ENCODE measurements around the gene CRYZL1. TPM values are rescaled to one million over a fixed set of nuclear protein-coding genes. Genes with fewer than 3 reads are reported as not detected.
A peak's percentile ranks its signal among the peaks of the same experiment; 100 is the strongest.

The CRYZL1 gene
- total RNA-seq, 4 donors from 2014 or later: 27.9 to 53.5 (median 33.9) TPM

DNA sequence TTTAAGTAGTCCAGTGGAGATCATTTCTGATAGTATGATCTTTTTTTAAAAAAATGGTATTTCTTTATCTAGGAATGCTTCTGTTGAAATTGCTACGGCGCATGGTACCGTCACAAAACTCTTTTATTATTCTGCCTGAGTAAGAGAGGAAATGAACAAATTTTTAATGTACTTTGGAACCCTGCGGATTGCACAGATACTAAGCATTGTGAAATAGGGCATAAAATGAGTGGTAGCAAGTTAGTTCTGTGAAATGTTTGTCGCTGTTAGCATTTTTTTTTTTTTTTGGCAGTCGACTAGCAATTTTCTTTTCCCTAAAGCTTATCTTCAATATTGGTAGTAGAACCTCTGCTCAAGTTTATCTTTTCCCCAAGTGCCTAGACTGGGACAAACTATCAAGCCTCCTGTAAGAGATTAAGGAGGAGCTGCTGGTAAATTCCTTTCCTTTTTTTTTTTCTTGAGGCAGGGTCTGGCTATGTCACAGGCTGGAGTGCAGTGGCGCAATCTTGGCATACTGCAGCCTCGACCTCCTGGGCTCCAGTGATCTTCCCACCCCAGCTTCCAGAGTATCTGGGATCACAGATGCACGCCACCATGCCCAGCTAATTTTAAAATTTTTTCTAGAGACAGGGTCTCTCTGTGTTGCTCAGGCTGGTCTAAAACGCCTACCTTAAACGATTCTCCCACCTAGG is 3.0 kb upstream of the CRYZL1 start:
- intact Hi-C loops (cut with DNase I): no loop called here
- Histone ChIP-seq H3K27ac (peak overlapping the region in 2 of 3 donors; percentile 32 to 76), H3K9me3 (no peaks in the 10 kb centered on the region), H3K36me3 (no peaks in the 10 kb centered on the region), H3K4me3 (replicated peaks in 1 of 3) (no peak overlapping the region), H3K4me1 (peaks cover 27 to 28% of the 10 kb centered on the region in 2 donors), H3K27me3 (no peaks in the 10 kb centered on the region)
- no peak for TF ChIP-seq POLR2A (IDR thresholded peaks at IDR 0.05)
- WGBS, 2 donors: 78 to 83% methylated on average over 11 of the region's 11 CpGs
- no peak for DNase-seq

DNA sequence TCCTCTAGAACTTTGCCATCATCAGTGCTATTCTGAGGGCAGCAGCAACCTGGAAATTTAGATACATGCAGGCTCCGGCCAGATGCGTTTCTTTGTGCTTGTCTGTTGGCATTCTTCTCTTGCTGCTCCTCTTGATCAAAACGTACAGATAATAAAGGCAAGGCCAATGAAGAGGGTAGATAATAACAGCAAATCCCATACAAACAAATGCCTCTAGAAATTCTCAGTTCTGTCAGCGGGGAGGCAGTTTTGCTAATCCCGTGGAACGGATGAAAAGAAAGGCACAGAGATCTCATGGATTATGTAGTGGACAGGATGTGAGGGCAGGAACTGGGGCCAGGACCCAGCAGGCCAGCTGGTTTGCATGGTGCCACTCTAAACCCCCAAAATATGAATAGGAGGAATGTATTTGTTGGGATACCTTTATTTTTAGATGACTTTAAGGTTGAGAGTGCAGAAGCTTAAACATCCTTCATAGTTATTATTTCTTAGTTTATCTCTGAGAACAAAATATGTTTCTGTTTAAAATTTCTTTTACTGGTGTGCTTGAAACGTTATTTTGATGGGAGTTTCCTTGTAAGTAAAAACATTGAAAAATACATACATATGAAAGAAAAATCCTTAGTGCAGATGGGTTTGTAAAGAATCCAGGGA is 2.2 kb upstream of the CRYZL1 start:
- 17 to 21% methylated on average over 7 of the region's 7 CpGs for WGBS, 2 donors
- no peaks in the 10 kb centered on the region for H3K36me3 ChIP-seq
- H3K4me3 ChIP-seq (replicated peaks in 1 of 3): peak overlapping the region in 2 of 3 donors; percentile 54 to 95
- intact Hi-C loops (cut with DNase I): no loop called here
- peak overlapping the region in 2 of 3 donors; percentile 76 to 86 for H3K27ac ChIP-seq
- H3K9me3 ChIP-seq: no peaks in the 10 kb centered on the region
- no peak for DNase-seq
- H3K27me3 ChIP-seq: no peaks in the 10 kb centered on the region
- peaks cover 20 to 21% of the 10 kb centered on the region in 2 donors for H3K4me1 ChIP-seq
- TF ChIP-seq POLR2A (IDR thresholded peaks at IDR 0.05): no peak
- TF ChIP-seq, protein P1, sequence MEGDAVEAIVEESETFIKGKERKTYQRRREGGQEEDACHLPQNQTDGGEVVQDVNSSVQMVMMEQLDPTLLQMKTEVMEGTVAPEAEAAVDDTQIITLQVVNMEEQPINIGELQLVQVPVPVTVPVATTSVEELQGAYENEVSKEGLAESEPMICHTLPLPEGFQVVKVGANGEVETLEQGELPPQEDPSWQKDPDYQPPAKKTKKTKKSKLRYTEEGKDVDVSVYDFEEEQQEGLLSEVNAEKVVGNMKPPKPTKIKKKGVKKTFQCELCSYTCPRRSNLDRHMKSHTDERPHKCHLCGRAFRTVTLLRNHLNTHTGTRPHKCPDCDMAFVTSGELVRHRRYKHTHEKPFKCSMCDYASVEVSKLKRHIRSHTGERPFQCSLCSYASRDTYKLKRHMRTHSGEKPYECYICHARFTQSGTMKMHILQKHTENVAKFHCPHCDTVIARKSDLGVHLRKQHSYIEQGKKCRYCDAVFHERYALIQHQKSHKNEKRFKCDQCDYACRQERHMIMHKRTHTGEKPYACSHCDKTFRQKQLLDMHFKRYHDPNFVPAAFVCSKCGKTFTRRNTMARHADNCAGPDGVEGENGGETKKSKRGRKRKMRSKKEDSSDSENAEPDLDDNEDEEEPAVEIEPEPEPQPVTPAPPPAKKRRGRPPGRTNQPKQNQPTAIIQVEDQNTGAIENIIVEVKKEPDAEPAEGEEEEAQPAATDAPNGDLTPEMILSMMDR (IDR thresholded peaks at IDR 0.05): no peak

- Histone ChIP-seq H3K4me1 (peaks cover 17 to 21% of the 10 kb centered on the region in 2 donors), H3K9me3 (no peaks in the 10 kb centered on the region), H3K27me3 (no peaks in the 10 kb centered on the region), H3K4me3 (replicated peaks in 1 of 3) (peak overlapping the region; percentile 54 to 95 (median 64)), H3K36me3 (no peaks in the 10 kb centered on the region), H3K27ac (peak overlapping the region; percentile 1 to 95 (median 86))
- DNase-seq: peak; percentile 35 to 39
- 1% methylated on average over 21 to 29 of the region's 78 CpGs for WGBS, 2 donors
- TF ChIP-seq, protein P1 (IDR thresholded peaks at IDR 0.05): no peak
- TF ChIP-seq POLR2A (IDR thresholded peaks at IDR 0.05): no peak
- intact Hi-C loops (cut with DNase I): no loop called here
These were observed 1.5 kb upstream of the CRYZL1 start for GRCh38 chr21:33642896-33643657.

DNA sequence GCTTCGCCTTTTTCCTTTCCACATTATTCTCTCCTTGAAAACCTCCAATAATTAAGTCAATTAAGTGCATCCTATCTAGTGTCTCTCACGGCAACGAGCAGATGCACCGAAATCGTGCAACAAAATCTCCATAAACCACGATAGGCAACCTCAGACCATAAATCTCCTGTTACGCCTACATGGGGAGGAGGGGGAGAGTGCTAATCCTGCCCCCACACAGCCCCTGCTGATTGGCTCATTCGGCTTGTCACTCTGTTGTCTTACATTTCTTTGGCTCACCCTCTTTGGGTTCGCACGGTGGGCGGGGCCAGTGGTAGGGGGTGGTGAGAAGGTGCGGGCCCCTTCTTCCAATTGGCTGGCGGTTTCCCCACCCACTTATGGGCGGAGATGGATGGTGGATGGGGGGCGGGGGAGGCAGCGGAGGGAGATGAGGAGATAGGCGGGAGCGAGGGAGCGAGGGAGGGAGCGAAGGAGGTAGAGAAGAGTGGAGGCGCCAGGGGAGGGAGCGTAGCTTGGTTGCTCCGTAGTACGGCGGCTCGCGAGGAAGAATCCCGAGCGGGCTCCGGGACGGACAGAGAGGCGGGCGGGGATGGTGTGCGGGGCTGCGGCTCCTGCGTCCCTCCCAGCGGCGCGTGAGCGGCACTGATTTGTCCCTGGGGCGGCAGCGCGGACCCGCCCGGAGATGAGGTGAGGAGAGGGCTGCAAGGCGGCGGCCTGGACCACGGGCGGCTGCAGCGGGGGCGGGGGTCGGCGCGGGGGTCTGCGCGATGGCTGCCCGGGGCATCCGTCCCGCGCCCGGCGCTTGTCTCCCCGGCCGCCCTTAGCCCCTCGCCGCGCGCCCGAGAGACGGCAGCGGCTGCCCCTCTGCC is 720 bp upstream of the CRYZL1 start, which contains the start of gene ITSN1:
Gene ITSN1 (plus strand): TSS at position 475 of the 869 bp plus-strand sequence. CDS start 76,328 bp downstream, outside the sequence.
- H3K4me1 ChIP-seq: peaks cover 17 to 21% of the 10 kb centered on the region in 2 donors

More for the DNA sequence above, 720 bp upstream of the CRYZL1 start, which contains the start of gene ITSN1:
- DNase-seq: peak; percentile 100
- Histone ChIP-seq H3K27me3 (no peaks in the 10 kb centered on the region), H3K4me3 (replicated peaks in 1 of 3) (peak within 1 kb of the TSS; percentile 64 to 95 (median 81)), H3K36me3 (no peaks in the 10 kb centered on the region), H3K9me3 (no peaks in the 10 kb centered on the region), H3K27ac (peak within 1 kb of the TSS; percentile 88 to 95 (median 94))
- TF ChIP-seq, protein P1 (IDR thresholded peaks at IDR 0.05): no peak
- TF ChIP-seq POLR2A (IDR thresholded peaks at IDR 0.05): peak in 1 of 2 donors; percentile 90
- intact Hi-C loops (cut with DNase I): no loop called here
- 0 to 1% methylated on average over 34 to 43 of the region's 71 CpGs for WGBS, 2 donors
